ENCODE measurements around the gene INSIG2. TPM values are rescaled to one million over a fixed set of nuclear protein-coding genes. Genes with fewer than 3 reads are reported as not detected.

The INSIG2 gene
- total and polyA plus RNA-seq, 12 donors, result 5.6 to 19.3 (median 13.5) TPM

DNA sequence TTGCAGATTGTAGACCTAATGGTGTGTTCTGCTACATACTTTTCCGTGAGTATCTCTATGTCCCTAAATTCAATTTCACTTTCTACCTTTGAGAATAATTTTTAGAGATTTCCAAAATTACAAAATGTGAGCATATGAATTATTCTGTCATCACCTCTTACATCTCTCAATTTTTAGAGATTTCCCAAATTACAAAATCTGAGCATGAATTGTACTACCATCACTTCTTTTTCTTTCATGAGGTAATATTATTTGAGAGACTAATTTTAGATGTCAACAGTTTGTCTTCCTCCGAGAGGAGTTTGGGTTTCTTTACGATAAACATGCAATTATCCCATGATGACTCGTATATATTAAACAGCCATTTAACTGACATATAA, 32.1 kb downstream of the INSIG2 start:
- TF ChIP-seq, protein P1, sequence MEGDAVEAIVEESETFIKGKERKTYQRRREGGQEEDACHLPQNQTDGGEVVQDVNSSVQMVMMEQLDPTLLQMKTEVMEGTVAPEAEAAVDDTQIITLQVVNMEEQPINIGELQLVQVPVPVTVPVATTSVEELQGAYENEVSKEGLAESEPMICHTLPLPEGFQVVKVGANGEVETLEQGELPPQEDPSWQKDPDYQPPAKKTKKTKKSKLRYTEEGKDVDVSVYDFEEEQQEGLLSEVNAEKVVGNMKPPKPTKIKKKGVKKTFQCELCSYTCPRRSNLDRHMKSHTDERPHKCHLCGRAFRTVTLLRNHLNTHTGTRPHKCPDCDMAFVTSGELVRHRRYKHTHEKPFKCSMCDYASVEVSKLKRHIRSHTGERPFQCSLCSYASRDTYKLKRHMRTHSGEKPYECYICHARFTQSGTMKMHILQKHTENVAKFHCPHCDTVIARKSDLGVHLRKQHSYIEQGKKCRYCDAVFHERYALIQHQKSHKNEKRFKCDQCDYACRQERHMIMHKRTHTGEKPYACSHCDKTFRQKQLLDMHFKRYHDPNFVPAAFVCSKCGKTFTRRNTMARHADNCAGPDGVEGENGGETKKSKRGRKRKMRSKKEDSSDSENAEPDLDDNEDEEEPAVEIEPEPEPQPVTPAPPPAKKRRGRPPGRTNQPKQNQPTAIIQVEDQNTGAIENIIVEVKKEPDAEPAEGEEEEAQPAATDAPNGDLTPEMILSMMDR (IDR thresholded peaks at IDR 0.05), result no peak
- Histone ChIP-seq H3K27ac (no peak overlapping the region), H3K36me3 (no peaks in the 10 kb centered on the region), H3K27me3 (no peaks in the 10 kb centered on the region), H3K9me3 (no peaks in the 10 kb centered on the region), H3K4me1 (peaks cover 0 to 32% (median 8%) of the 10 kb centered on the region in 9 donors), H3K4me3 (no peak overlapping the region)
- 90 to 95% methylated on average over 4 of the region's 4 CpGs for WGBS, 2 donors
- intact Hi-C loops (cut with DNase I), result no loop called here
- ATAC-seq, result no peak
- no peak for DNase-seq

DNA sequence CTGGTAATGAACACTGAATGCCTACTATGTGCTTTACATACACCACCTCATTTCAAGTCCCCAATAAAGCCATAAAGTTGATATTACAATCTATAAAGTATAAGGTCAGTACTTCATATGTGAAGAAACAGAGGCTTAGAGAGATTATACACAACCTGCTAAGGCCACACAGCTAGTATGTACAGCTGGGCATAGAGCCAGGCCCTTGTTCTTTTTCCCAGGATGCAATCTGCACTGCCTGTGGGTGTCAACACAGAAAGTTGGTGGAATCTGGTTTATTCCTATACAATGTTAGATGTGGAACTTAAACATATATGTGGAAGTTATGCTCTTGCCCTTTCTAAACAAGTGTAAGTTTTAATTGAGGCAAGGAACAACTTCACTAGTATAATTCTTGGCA, 32.8 kb downstream of the INSIG2 start:
- Histone ChIP-seq H3K27me3 (no peaks in the 10 kb centered on the region), H3K27ac (no peak overlapping the region), H3K9me3 (no peaks in the 10 kb centered on the region), H3K4me1 (peaks cover 0 to 32% (median 8%) of the 10 kb centered on the region in 9 donors), H3K4me3 (no peak overlapping the region), H3K36me3 (no peaks in the 10 kb centered on the region)
- intact Hi-C loops (cut with DNase I), result no loop called here
- TF ChIP-seq, protein P1 (IDR thresholded peaks at IDR 0.05), result no peak
- DNase-seq (no peak), ATAC-seq (no peak)

DNA sequence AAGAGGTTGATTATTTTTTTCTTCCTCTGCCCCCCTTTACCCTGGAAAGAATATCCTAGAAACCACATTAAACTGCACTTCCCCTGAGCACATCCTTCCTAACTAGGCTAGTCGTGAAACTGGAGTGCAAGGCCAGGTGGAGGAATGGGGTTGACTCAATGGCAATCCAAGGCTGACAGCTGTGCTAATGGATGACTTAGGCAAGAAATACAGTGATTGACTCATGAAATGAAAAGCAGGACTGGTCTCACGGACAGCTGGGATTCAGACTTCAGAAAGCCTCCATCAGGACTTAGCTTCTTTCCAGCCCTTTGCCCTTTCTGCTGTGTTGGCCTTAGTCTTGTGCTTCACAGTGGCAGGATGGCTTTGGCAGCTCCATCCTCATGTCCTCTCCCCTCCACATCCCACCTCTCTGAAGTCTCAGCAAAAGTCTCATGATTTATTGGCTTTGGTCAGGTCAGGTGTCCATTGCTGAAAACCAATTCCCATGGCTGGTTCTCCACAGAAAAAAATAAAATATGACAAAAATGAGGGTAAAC, 33.8 kb downstream of the INSIG2 start:
- TF ChIP-seq, protein P1 (IDR thresholded peaks at IDR 0.05), result no peak
- peaks cover 0 to 32% (median 8%) of the 10 kb centered on the region in 9 donors for H3K4me1 ChIP-seq
- no peaks in the 10 kb centered on the region for H3K36me3 ChIP-seq
- H3K27ac ChIP-seq, result peak overlapping the region in 1 of 10 donors; percentile 69
- ATAC-seq, result no peak
- no peak overlapping the region for H3K4me3 ChIP-seq
- no peak for DNase-seq
- 47 to 65% methylated on average over 2 of the region's 2 CpGs for WGBS, 2 donors
- H3K27me3 ChIP-seq, result no peaks in the 10 kb centered on the region
- intact Hi-C loops (cut with DNase I), result no loop called here
- no peaks in the 10 kb centered on the region for H3K9me3 ChIP-seq

DNA sequence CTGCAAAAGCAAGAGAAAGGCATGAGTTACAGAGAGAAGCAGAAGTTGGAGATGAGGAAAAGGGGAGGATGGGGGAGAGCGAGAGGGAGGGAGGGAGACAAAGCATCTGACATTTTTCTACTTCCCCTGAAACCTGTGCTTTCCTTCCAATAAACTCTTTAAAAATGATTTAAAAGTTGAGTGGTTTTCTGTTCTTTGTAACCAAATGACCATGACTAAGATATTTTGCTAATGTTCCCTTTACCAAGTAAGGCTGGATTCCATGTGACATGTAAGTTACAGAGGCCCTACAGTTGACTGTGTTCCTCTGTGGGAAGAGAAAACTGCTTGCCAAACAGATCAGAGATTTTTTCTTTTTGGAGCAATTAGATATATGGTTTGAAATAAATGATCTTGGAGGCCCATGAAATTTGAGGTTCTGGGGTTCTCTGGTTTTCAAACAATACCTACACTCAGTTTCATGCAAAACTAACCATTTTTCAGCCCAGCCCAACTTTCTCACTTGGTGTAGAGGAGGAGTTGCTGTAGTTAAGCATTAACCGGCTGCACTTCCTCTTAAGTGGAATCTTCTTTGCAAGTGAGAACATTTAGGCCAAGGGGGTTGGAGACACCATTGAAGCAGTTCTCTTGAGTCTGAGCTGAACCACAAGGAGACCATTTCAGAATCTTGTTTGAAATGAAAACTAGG, 34.5 kb downstream of the INSIG2 start:
- Histone ChIP-seq H3K4me1 (peaks cover 0 to 32% (median 8%) of the 10 kb centered on the region in 9 donors), H3K36me3 (no peaks in the 10 kb centered on the region), H3K27ac (peak overlapping the region in 5 of 10 donors; percentile 6 to 69 (median 27)), H3K27me3 (no peaks in the 10 kb centered on the region), H3K4me3 (no peak overlapping the region), H3K9me3 (no peaks in the 10 kb centered on the region)
- DNase-seq (no peak), ATAC-seq (peak in 1 of 8 donors; percentile 38)
- TF ChIP-seq, protein P1 (IDR thresholded peaks at IDR 0.05), result no peak
- intact Hi-C loops (cut with DNase I), result no loop called here
- 63 to 64% methylated on average over 2 of the region's 2 CpGs for WGBS, 2 donors
